Stimulated activated naive CD4-positive, alpha-beta T cell (primary cell): ENCODE data around the gene NPAP1.
"Not testable (repeated sequence)": the region's sequence is repeated elsewhere in the genome, so short reads cannot be mapped to it uniquely, and the experiment has no call there.

Source experiments
- DNase-seq, 6 experiments: peaks; one replicate each; lab custom pipeline; 2025; lab: John Stamatoyannopoulos, UW

Gene NPAP1

DNA sequence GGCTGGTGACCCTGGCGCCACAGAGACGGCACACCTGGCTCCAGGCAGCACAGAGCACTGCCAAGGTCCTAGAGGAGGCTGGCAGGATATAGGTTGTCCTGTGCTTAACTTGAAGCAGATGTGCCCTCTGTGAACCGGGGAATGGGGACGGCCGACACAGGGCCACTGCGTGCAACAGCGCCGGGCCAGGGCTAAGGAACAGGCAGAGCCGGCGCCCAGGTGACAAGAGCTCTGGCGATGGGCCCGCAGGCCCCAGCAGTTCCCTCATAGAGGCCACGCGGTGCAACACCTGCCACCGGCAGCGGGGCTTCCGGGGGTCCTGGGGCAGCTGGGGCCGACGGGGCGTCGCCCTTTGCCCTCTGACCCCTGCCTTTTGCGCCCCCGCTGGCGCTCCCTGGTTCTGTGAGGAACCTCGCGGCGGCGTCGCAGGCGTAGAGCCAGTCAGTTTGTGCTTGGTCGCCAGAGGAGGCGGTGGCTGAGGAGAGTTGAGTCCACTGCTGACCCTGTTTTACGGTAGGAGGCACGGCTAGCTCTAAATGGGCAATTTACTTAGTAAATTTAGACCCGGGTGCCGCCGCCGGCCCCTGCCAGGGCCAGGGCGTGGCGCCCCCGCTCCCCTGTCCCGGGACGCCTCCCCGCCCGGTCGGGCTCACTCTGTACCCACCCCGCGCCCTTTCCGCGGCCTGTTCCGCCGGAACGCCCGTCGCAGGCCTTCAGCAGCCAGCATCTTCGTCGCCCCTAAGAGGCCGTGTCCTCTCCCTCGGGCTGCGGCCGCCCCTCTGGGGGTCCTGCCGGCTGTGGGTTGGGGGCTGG, at the start of gene NPAP1:
NPAP1 (plus strand) TSS at position 444 of the 813 bp plus-strand sequence; CDS start at position 537, 93 bp downstream.
- no peak for DNase-seq

DNA sequence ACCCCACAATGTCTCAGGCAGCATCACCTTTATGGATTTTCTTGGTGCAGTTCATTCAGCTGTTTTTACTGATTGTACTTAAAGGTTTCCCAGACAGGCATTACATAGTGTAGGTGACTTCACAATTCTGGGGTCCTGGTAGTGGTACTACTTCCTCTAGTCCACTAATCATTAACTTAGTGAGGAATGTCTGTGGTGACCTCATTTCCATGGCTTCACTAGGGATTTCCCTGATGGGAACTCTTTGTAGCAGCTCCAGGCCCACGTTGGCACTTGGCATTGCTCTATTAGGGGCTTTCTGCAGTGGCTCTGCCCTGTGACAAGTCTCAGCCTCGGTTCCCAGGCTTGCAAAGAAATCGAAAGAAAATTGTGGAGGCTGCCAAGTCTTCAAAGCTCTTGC, 48.1 kb upstream of the NPAP1 start:
- DNase-seq, result no peak

- DNase-seq, result no peak
Observed at GRCh38 chr15:24633082-24633481, 42.5 kb upstream of the NPAP1 start.

DNA sequence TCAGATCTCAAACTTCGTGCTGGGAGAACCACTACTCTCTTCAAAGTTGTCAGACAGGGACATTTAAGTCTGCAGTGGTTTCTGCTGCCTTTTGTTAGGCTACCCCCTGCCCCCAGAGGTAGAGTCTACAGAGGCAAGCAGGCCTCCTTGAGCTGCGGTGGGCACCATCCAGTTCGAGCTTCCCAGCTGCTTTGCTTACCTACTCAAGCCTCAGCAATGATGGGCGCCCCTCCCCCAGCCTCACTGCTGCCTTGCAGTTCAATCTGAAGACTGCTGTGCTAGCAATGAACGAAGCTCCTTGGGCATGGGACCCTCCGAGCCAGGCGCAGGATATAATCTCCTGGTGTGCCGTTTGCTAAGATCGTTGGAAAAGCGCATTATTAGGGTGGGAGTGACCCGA, 36.2 kb upstream of the NPAP1 start:
- DNase-seq, result not testable (repeated sequence)

GRCh38 chr15:24645627-24646026, 29.9 kb upstream of the NPAP1 start:
- DNase-seq, result no peak

GRCh38 chr15:24659622-24660021, 16.0 kb upstream of the NPAP1 start:
- no peak for DNase-seq

DNA sequence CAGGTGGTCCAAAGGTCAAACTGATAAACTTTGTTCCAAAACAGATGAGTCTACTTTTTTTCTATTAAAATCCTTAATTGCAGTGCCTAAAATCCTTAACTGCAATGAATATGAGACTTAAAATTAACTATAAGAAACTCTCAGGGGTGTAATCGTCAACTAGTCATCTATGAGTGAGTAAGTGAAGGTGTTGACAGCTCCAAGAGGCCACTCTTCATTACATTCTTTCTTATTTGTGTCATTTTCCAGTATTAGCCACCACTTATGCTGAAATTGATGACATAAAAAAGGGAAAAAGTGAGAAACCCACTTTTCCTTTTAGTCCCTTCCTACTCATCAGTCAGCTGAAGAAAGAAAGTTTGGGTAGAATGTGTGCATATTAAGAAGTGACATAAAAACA, 12.6 kb upstream of the NPAP1 start:
- DNase-seq, result no peak

DNA sequence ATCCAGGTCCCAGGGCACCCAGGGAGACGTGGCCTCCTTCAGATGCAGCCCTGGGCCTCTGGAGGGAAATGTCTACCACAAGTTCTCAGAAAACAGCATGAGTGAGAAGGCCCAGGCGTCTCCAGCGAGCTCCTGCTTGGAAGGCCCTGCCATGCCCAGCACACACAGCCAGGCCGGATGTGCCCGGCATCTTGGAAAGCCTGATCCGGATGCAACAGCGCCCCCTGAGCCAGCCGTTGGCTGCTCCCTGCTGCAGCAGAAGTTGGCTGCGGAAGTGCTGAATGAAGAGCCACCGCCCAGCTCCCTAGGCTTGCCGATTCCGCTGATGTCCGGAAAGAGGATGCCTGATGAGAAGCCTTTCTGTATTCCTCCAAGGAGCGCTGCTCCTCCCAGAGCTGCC, 856 bp downstream of the NPAP1 start:
- DNase-seq, result no peak

DNA sequence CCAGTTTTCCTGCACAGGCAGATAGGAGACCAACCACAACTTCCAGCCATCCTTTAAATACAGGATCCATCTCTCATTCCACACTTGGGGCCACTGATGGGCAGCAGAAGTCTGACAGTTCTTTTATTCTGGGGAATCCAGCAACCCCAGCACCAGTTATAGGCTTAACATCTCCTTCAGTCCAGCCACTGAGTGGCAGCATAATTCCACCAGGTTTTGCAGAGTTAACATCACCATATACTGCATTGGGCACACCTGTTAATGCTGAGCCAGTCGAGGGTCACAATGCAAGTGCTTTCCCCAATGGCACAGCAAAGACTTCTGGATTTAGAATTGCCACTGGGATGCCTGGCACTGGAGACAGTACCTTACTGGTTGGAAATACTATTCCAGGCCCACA, 2.9 kb downstream of the NPAP1 start:
- no peak for DNase-seq

- DNase-seq, result no peak
Observed at GRCh38 chr15:24682002-24682401, 6.4 kb downstream of the NPAP1 start.

- not testable (repeated sequence) for DNase-seq
Observed at GRCh38 chr15:24682905-24683304, 7.3 kb downstream of the NPAP1 start.

GRCh38 chr15:24683736-24684135, 8.2 kb downstream of the NPAP1 start:
- DNase-seq, result no peak

GRCh38 chr15:24684313-24684712, 8.7 kb downstream of the NPAP1 start:
- no peak for DNase-seq

DNA sequence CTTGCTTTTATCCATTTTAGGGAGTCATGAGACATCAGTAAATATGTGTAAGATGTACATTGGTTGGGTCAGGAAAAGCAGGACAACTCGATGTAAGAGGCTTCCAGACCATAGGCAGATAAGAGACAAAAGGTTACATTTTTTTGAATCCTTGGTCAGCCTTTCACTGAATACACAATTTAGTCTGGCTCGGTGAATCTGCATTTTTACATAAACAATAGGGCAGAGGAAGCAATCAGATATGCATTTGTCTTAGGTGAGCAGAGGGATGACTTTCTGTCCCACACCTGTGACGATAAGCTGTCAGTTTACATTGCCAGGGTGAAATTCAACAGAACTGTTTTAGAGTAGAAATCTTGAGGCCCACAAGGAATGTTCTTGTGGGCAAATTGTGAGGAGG, 20.6 kb downstream of the NPAP1 start:
- no peak for DNase-seq

- no peak for DNase-seq
Observed at GRCh38 chr15:24696842-24697241, 21.3 kb downstream of the NPAP1 start.

DNA sequence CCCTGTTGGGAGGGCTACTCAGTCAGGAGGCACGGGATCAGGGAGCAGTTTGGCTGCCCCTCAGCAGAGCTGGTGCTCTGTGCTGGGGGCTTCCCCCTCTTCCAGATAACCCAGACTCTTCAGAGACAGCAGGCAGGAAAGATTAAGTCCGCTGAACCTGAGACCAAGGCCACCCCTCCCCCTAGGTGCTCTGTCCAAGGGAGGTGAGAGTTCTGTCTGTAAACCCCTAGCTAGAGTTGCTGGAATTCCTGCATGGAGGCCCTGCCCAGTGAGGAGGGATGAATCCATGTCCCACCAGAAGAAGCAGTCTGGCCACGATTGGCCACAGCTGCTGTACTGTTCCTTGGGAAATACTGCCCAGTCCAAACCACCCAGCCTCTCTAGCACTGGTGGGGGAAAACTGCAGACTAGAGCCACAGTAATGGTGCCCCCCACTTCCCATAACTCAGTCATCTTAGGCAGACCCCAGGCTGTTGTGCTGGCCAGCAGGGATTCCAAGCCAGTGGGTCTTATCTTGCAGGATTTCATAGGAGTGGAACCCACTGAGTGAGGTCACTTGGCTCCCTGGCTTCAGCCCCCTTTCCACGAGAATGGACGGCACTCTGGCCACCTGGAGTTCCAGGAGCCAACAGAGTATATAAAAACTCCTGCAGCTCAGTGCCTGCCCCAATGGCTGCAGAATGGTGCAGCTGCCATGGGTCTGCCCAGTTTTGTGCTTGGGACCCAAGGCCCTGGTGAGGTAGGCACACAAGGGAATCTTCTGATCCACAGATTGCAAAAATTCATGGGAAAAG, 42.9 kb downstream of the NPAP1 start:
- DNase-seq, result no peak

- DNase-seq, result no peak
Observed at GRCh38 chr15:24729760-24730159, 54.2 kb downstream of the NPAP1 start.
